HG03066 (cell line): Measurements from ENCODE around the gene HEYL.

ENCODE experiments used
- ATAC-seq: cut with Tn5 transposase; IDR thresholded peaks from one replicate; pipeline ENCODE4 v1.9.1; 2021; ENCODE audit warnings: low read depth; ENCODE audit not compliant: unreplicated experiment

HEYL gene

DNA sequence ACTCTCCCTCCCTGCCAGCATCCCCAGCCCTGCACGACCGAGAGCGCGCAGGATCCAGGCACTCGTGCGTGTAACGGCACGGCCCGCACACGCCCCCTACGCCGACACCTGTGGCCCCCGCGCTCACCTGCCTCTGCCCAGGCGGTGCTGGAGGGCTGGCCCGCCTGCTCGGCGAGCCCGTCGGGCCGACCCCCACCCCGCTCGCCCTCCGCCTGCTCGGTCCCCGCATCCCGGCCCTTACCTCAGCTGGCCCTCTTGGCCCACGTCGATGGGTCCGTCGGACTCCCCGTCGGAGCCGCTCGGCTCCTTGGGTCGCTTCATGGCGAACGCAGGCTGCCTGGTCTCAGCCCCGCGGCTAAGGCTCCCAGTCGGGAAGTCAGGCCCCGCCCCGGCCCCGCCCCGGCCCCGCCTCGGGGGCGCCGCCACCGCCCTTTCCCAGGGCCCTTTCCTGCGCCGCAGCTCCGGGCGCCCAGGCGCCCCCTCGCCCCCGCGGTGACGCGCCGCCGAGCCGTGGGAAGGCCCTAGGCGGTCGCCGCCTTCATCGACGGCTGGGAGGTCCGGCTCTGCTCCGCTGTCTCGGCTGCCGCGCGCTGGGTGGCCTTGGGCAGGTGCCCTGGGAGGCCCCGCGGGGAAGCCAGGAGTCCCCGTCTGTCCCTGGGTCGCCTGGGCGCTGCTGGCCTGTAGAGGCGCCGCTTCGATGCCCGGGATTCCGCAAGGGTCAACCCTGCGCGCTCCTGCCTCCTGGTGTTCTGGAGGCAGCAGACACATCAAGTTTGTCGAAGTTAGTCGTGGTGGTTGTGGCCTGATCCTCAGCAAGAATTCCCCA lies at the start of gene HEYL:
HEYL (minus strand) TSS at position 339 of the 826 bp plus-strand sequence; CDS start at position 321, 18 bp downstream.
- ATAC-seq = no peak

- no peak for ATAC-seq
Measured at GRCh38 chr1:39689214-39689613, 49.8 kb upstream of the HEYL start.

- ATAC-seq = no peak
Measured at GRCh38 chr1:39688706-39689105, 49.3 kb upstream of the HEYL start.

DNA sequence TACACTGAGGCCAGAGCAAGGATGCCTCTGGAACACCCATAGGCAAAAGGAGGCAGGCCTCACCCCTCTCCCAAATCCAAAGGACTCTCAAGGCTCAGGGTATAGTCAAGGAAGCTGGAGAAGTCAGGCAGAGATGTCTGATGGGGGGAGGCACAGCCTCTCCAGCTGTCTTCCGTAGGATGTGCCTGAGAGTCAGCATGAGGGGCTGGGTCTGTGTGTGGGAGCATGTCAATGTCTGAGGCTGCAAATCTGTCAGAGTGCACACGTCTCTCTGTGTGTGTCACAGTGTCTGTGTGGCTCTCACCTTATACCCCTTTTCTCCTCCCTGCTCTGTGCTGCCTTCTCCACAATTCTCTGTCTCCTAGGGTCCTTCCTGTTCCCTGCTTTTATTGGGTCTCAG lies 47.8 kb upstream of the HEYL start:
- ATAC-seq = no peak

- no peak for ATAC-seq
Measured at GRCh38 chr1:39685071-39685470, 45.6 kb upstream of the HEYL start.

GRCh38 chr1:39684313-39684664 lies 44.8 kb upstream of the HEYL start:
- ATAC-seq = no peak

GRCh38 chr1:39683591-39684312 lies 44.3 kb upstream of the HEYL start:
- ATAC-seq = no peak

DNA sequence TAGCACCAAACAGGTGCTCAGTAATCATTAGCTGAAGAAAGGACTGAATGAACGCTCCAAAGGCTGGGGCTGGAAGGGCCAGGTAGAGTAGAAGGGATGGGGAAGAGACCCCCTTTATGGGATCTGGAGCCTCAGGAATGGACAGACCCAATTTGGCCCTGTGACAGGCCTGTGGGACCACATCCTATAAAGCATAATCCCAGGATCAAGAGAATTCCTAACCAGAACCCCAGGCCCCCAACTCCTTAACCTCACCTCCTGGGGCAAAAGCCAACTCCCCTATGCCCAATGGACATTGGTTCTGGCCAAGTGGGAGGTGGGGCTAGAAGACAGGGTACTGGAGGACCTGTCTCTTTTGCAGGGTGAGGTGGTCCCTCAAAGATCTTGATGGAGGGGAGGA lies 42.6 kb upstream of the HEYL start:
- ATAC-seq = no peak

GRCh38 chr1:39681294-39681693 lies 41.9 kb upstream of the HEYL start:
- ATAC-seq = no peak

GRCh38 chr1:39680751-39681150 lies 41.3 kb upstream of the HEYL start:
- ATAC-seq = no peak

DNA sequence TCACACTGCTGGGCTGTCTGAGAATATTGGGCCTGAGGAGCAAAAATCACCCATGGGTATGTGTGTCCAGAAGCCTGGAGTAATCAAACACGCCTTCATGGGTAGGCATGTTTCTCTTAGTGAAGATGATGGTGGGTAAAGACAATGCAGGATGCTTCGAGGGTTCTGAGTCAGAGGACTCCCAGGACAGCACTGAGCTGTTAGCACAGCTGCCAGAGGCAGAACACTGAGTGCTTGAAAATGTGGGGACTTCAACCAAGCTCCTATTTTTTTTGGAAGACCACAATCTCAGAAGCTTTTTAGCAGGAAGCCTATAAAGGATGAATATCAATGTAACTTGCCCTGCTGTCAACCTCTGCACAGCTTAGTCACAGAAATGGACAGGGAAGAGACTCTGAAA lies 40.4 kb upstream of the HEYL start:
- ATAC-seq = no peak

- ATAC-seq = no peak
Measured at GRCh38 chr1:39678889-39679288, 39.4 kb upstream of the HEYL start.

DNA sequence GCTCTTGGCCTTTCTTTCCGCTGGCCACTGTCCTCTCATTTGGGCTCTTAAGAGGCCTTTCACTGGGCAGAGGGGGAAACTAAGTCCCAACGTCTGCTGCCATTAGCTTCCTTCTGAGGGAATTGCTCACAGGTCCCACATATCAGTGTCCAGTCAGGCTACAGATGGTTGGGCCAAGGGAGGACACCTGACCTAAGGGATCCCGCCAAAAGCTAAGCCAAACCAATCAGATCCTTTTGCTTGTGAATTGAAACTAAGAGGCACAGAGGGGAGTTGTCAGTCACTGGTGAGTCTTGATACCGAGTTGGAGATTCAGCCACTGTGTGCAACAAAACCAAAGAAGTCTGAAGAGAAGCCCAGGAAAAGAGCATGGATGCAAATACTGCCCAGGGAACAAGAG lies 38.2 kb upstream of the HEYL start:
- ATAC-seq = no peak

DNA sequence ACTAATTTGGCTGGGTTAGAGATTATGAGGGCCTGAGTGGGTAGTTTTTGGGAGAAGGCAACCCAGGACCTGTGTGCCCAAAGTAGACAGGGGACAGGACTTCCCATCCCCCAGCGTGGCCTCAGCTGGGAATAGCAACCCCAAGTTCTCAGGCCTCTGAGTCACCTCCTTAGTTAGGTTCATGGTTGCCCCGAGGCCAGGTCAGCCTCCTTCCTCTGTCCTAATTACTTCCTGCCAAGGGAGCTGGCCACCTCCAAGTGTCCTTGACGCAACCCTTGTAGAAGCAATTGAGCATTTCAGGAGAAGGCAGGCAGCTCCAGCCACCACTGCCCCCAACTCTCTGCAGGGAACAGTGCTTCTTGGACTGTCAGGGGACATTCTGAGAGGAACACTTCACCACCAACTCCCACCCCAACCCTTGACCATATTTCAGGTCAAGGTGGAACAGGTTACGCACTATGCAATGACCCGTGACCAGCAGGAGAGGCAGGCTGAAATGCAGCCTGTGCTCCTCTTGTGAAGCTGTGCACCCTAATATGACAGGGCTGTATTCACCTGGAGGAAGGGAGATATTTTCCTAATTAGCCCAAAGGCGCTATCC lies 37.6 kb upstream of the HEYL start:
- no peak for ATAC-seq

DNA sequence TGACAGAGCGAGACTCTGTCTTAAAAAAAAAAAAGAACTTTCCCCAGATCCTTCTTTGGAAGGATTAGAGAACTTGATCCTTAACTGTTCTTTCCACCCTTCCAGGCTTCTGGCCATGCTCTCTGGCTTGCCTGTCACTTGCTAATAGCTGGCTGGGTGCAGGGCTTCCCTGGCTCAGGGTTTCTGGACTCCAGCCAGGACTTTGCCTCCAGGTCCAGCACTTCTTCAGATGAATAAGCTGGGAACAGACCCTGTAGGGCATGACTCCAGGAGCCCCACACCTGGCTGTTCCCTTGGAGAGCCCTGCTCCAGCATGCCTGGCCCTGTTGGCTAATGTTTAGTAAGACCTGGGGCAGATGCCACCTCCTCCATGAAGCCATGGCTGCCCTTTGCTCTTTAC lies 35.8 kb upstream of the HEYL start:
- no peak for ATAC-seq

- no peak for ATAC-seq
Measured at GRCh38 chr1:39673215-39673614, 33.8 kb upstream of the HEYL start.

- ATAC-seq = no peak
Measured at GRCh38 chr1:39672551-39672947, 33.1 kb upstream of the HEYL start.

GRCh38 chr1:39671793-39672550 lies 32.5 kb upstream of the HEYL start, which contains the start of gene NT5C1A:
Gene NT5C1A (minus strand): TSS chr1:39672107. CDS start chr1:39672038, 69 bp downstream.
- ATAC-seq = no peak

DNA sequence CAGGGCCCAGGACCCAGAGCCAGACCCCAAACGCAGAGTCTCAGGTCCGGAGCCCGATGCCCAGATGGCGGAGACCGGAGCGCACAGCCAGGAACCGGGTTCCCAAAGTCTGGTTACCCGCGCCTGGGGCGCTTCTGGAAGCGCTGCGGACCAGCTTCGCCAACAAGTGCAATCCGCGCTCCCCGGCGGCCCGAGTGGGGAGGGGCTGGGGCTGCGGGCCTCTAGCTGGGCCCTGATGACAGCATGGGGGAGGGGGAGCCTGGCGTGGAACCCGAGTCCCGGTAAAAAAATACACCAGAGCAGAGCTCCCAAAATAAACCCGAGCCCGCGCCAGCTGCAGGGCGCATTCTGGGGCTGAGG lies 32.0 kb upstream of the HEYL start:
- ATAC-seq = no peak

GRCh38 chr1:39670689-39671088 lies 31.2 kb upstream of the HEYL start:
- ATAC-seq = no peak

DNA sequence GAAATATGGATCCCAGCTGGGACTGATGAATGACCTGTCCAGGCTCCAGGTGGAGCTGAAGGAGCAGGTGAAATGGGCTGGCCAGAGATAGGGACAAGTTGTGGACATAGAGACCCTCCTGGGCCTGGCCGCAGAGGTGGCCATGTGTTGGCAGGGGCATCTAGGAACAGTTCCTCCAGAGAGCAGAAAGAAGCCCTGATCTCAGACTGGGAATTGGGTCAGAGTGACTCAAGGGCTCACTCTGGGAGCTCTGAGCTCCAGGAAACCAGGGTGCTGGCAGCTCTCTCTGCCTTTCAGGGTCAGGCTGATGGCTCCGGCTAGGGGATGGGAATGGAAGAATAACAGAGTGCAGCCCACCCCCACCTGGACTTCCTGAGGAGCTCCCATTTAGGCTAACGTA lies 29.5 kb upstream of the HEYL start:
- ATAC-seq = no peak
